Astrocyte (in vitro differentiated cells and primary cell): Measurements from ENCODE around the gene FZD2.

Experiments used
- EZH2 ChIP-seq: IDR thresholded peaks from 2 replicates; pipeline ENCODE4 v1.6.1; 2012; ENCODE audit warnings: mild to moderate bottlenecking, low read length, inconsistent platforms; ENCODE audit not compliant: insufficient read depth
- TF ChIP-seq, protein P1 (sequence below): IDR thresholded peaks from 2 replicates; pipeline ENCODE4 v1.5.1; 2011; ENCODE audit warnings: low read depth, mild to moderate bottlenecking, inconsistent platforms, low read length, moderate library complexity; ENCODE audit not compliant: insufficient read depth

GRCh38 chr17:44608727-44609435 lies 51.6 kb downstream of the FZD2 start:
- TF ChIP-seq, protein P1, sequence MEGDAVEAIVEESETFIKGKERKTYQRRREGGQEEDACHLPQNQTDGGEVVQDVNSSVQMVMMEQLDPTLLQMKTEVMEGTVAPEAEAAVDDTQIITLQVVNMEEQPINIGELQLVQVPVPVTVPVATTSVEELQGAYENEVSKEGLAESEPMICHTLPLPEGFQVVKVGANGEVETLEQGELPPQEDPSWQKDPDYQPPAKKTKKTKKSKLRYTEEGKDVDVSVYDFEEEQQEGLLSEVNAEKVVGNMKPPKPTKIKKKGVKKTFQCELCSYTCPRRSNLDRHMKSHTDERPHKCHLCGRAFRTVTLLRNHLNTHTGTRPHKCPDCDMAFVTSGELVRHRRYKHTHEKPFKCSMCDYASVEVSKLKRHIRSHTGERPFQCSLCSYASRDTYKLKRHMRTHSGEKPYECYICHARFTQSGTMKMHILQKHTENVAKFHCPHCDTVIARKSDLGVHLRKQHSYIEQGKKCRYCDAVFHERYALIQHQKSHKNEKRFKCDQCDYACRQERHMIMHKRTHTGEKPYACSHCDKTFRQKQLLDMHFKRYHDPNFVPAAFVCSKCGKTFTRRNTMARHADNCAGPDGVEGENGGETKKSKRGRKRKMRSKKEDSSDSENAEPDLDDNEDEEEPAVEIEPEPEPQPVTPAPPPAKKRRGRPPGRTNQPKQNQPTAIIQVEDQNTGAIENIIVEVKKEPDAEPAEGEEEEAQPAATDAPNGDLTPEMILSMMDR, result no peak
- no peak for TF ChIP-seq EZH2
